ENCODE results near the gene KIF11. TPM values are rescaled to one million over a fixed set of nuclear protein-coding genes. Genes with fewer than 3 reads are reported as not detected.

The KIF11 gene
- total and polyA plus RNA-seq, 2 of the 13 experiments (the other 11 are each of a cell fraction or from before 2014, with no cell fraction given), result 8.7 to 38.4 TPM

- Histone ChIP-seq H3K79me2 (ENCODE audit: insufficient read depth, low read length) (peaks cover 24% of the 10 kb centered on the region), H3K27ac (ENCODE audit: extremely low read length, insufficient read depth, low read length) (no peak overlapping the region), H3K27me3 (ENCODE audit: control insufficient read depth in 1 of 2, insufficient read depth in 2 of 2, low read length in 2 of 2) (no peaks in the 10 kb centered on the region), H3K4me2 (ENCODE audit: low read depth, low read length) (no peak overlapping the region), H3K4me1 (ENCODE audit: insufficient read depth, low read length) (no peaks in the 10 kb centered on the region), H2AFZ (ENCODE audit: low read length) (no peak overlapping the region), H3K9ac (ENCODE audit: insufficient read depth, low read depth, low read length) (no peak overlapping the region), H3K4me3 (replicated peaks in 1 of 3; ENCODE audit: insufficient read depth in 1 of 3, low read depth in 2 of 3, low read length in 3 of 3) (no peak overlapping the region), H4K20me1 (ENCODE audit: insufficient read depth, low read length) (peaks cover 2% of the 10 kb centered on the region; the same call in 1 of the 2 replicates), H3K9me3 (ENCODE audit: low read length) (no peaks in the 10 kb centered on the region), H3K36me3 (replicated peaks in 1 of 2; ENCODE audit: control insufficient read depth in 1 of 2, insufficient read depth in 2 of 2, low read length in 2 of 2) (peaks cover 1 to 15% of the 10 kb centered on the region in 2 experiments; a peak in 2 of 5 replicates)
- TF ChIP-seq ZNF34 (CRISPR knock-in tag; IDR thresholded peaks at IDR 0.05; ENCODE audit: borderline replicate concordance) (no peak), YEATS2 (CRISPR knock-in tag; IDR thresholded peaks at IDR 0.05; ENCODE audit: borderline replicate concordance) (no peak), ZMYM2 (CRISPR knock-in tag; IDR thresholded peaks at IDR 0.05) (no peak), ZNF501 (CRISPR knock-in tag; IDR thresholded peaks at IDR 0.05) (no peak), ZFP1 (CRISPR knock-in tag; IDR thresholded peaks at IDR 0.05) (no peak), DZIP1 (CRISPR knock-in tag; IDR thresholded peaks at IDR 0.05) (no peak), IKZF1 (IDR thresholded peaks at IDR 0.05) (no peak), ZNF749 (CRISPR knock-in tag; IDR thresholded peaks at IDR 0.05; ENCODE audit: borderline replicate concordance) (no peak), FIP1L1 (IDR thresholded peaks at IDR 0.05; ENCODE audit: borderline replicate concordance, insufficient read depth, low read depth, low read length) (no peak), TRIM22 (IDR thresholded peaks at IDR 0.05) (no peak), ZNF660 (CRISPR knock-in tag; IDR thresholded peaks at IDR 0.05; ENCODE audit: borderline replicate concordance, low read depth) (no peak)
- TF ChIP-seq, protein P1, sequence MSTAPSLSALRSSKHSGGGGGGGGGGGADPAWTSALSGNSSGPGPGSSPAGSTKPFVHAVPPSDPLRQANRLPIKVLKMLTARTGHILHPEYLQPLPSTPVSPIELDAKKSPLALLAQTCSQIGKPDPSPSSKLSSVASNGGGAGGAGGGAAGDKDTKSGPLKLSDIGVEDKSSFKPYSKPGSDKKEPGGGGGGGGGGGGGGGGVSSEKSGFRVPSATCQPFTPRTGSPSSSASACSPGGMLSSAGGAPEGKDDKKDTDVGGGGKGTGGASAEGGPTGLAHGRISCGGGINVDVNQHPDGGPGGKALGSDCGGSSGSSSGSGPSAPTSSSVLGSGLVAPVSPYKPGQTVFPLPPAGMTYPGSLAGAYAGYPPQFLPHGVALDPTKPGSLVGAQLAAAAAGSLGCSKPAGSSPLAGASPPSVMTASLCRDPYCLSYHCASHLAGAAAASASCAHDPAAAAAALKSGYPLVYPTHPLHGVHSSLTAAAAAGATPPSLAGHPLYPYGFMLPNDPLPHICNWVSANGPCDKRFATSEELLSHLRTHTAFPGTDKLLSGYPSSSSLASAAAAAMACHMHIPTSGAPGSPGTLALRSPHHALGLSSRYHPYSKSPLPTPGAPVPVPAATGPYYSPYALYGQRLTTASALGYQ (CRISPR knock-in tag; IDR thresholded peaks at IDR 0.05), result no peak
- TF ChIP-seq, protein P2, sequence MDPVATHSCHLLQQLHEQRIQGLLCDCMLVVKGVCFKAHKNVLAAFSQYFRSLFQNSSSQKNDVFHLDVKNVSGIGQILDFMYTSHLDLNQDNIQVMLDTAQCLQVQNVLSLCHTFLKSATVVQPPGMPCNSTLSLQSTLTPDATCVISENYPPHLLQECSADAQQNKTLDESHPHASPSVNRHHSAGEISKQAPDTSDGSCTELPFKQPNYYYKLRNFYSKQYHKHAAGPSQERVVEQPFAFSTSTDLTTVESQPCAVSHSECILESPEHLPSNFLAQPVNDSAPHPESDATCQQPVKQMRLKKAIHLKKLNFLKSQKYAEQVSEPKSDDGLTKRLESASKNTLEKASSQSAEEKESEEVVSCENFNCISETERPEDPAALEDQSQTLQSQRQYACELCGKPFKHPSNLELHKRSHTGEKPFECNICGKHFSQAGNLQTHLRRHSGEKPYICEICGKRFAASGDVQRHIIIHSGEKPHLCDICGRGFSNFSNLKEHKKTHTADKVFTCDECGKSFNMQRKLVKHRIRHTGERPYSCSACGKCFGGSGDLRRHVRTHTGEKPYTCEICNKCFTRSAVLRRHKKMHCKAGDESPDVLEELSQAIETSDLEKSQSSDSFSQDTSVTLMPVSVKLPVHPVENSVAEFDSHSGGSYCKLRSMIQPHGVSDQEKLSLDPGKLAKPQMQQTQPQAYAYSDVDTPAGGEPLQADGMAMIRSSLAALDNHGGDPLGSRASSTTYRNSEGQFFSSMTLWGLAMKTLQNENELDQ (CRISPR knock-in tag; IDR thresholded peaks at IDR 0.05; ENCODE audit: borderline replicate concordance), result no peak
- TF ChIP-seq, protein P3, sequence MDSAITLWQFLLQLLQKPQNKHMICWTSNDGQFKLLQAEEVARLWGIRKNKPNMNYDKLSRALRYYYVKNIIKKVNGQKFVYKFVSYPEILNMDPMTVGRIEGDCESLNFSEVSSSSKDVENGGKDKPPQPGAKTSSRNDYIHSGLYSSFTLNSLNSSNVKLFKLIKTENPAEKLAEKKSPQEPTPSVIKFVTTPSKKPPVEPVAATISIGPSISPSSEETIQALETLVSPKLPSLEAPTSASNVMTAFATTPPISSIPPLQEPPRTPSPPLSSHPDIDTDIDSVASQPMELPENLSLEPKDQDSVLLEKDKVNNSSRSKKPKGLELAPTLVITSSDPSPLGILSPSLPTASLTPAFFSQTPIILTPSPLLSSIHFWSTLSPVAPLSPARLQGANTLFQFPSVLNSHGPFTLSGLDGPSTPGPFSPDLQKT (CRISPR knock-in tag; IDR thresholded peaks at IDR 0.05; ENCODE audit: borderline replicate concordance), result no peak
- ATAC-seq (no peak), FAIRE-seq (no peak), DNase-seq (ENCODE audit: low spot score) (no peak)
- ChIA-PET POLR2A (interaction anchor here (1.2 kb wide), 1 partner anchor 30 kb away, joined by 3 read pairs; the partner anchor contains the start of gene IDE), CTCF (ENCODE audit: low intra/inter-chr PET ratio, low total read pairs) (no interaction called here)
- BruUV-seq (replicated peaks), result no TSS peak
- intact Hi-C loops (cut with micrococcal nuclease; ENCODE audit: unreplicated experiment), result no loop called here
- WGBS (ENCODE audit: low lambda C conversion rate), result 78% methylated on average over 3 of the region's 3 CpGs
- in situ Hi-C loops (cut with HindIII; ENCODE audit: extremely low pct_ligation_motif_present, low pct_unique_long_range_greater_than_20kb), result no loop called here
These were observed 48.6 kb upstream of the KIF11 start for GRCh38 chr10:92544296-92544695.

All from HepG2 (cell line).